Measurements from ENCODE around the gene CLIP2. TPM values are rescaled to one million over a fixed set of nuclear protein-coding genes. Genes with fewer than 3 reads are reported as not detected.

The CLIP2 gene
- total and polyA plus RNA-seq, 2 of the 4 experiments (the other 2 are of a cell fraction) = 18.1 to 20.7 TPM

DNA sequence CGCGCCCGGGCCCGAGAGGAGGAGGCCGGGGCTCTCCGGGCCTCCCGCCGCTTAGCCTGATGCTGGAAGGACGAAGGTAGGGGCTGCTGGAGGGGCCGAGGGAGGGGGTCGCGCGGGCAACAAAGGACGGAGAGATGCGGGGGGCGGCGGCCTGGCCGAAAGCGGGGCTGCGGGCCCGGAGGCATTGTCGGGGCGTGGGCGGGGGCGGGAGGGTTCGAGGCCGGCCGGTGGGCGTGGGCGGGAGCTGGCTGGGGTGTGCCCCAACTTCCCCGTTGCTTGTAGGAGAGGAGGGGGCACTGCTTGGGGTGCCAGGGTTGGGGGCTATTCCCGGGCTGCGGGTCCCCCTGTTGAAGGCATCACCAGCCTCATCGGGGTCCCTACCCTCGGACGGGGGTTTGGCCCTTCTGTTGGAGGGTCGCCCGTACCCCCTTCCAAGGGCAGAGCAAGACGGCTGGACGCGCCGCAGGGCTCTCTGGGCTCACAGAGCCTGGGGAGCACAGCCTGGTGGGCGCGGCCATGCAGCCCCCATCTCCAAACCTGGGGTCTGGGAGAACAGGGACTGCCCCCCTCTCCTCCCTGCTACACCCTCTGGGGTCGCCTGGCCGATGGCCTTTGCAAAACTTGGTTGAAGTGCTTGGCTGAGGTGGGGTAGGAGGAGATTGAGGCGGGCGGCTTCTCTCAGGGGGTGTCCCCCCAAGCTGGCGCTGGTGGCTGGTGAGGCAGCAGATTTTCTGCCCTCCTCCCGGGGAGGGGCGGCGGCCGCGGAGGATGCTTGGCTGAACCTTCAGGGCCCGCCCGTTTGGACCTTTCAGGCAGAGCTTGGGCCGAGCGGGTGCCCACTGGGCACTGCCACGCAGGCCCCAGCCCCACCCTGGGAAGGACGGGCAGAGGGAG, 699 bp downstream of the CLIP2 start:
- Histone ChIP-seq H2BK20ac (ENCODE audit: low read depth, low read length) (no peak overlapping the region), H3K9me3 (ENCODE audit: control insufficient read depth, insufficient read depth, low read length) (no peaks in the 10 kb centered on the region), H2BK15ac (ENCODE audit: low read depth, low read length) (no peak overlapping the region; the same call in 2 of the 3 replicates), H3K9ac (ENCODE audit: low read depth, low read length) (peak overlapping the region; percentile 91), H3K14ac (replicated peaks; ENCODE audit: low read depth, low read length) (peak overlapping the region; percentile 92), H4K20me1 (ENCODE audit: insufficient read depth, low read length) (peaks cover 50% of the 10 kb centered on the region), H3K56ac (ENCODE audit: extremely low read depth, insufficient read depth, low read length) (peak overlapping the region; percentile 77), H3K18ac (ENCODE audit: low read depth, low read length) (peak overlapping the region; percentile 34), H2AK9ac (replicated peaks; ENCODE audit: low read depth, low read length, poor library complexity) (peak overlapping the region; percentile 99), H4K8ac (ENCODE audit: low read depth in 2 of 2, low read length in 2 of 2) (peak overlapping the region in 1 of 2 experiments; percentile 43; a peak in 1 of 4 replicates), H3K4me1 (ENCODE audit: control insufficient read depth, insufficient read depth, low read length) (peaks cover 29% of the 10 kb centered on the region), H2AFZ (replicated peaks; ENCODE audit: low read length, poor library complexity) (peak overlapping the region; percentile 91), H3K4ac (ENCODE audit: low read depth, low read length) (peak overlapping the region; percentile 85), H3K9me1 (ENCODE audit: insufficient read depth, low read length) (peaks cover 27% of the 10 kb centered on the region), H3K36me3 (ENCODE audit: control insufficient read depth, insufficient read depth, low read length) (no peaks in the 10 kb centered on the region), H3K4me3 (ENCODE audit: insufficient read depth, low read depth, low read length) (peak overlapping the region; percentile 96), H4K5ac (ENCODE audit: low read depth, low read length) (peak overlapping the region; percentile 16; the same call in 1 of the 2 replicates), H3K4me2 (ENCODE audit: low read depth, low read length) (peak overlapping the region; percentile 80), H2AK5ac (ENCODE audit: low read depth, low read length) (peak overlapping the region; percentile 89), H3K23ac (ENCODE audit: low read depth, low read length) (peak overlapping the region; percentile 86), H2BK5ac (ENCODE audit: low read depth, low read length, poor library complexity, severe bottlenecking) (peak overlapping the region; percentile 85), H3K27ac (ENCODE audit: insufficient read depth, low read length) (peak overlapping the region; percentile 89), H2BK120ac (ENCODE audit: low read depth, low read length) (peak overlapping the region; percentile 75; the same call in 1 of the 2 replicates), H4K91ac (ENCODE audit: insufficient read depth, low read depth, low read length) (peak overlapping the region; percentile 70), H3K27me3 (ENCODE audit: control insufficient read depth, insufficient read depth, low read length) (no peaks in the 10 kb centered on the region), H3K79me1 (ENCODE audit: low read depth in 1 of 2, low read length in 2 of 2) (peaks cover 0 to 66% of the 10 kb centered on the region in 2 experiments; a peak in 3 of 4 replicates)
- in situ Hi-C loops (cut with MboI; ENCODE audit: low sequenced_read_pairs) = no loop called here
- no peak for DNase-seq
- intact Hi-C loops (cut with micrococcal nuclease) = loop anchor here (2.0 to 5.0 kb wide), 2 partner anchors 35 to 83 kb away; partner anchors contain the start of gene RFC2
- dilution Hi-C loops (cut with HindIII; ENCODE audit: low sequenced_read_pairs, unreplicated experiment) = no loop called here
- no TSS peak for BruUV-seq (replicated peaks)
- ChIA-PET CTCF (interaction anchor here (0.7 kb wide), 1 partner anchor 148 kb away, joined by 4 read pairs; no protein-coding TSS in a partner anchor), POLR2A (ENCODE audit: unreplicated experiment) (no interaction called here)
- TF ChIP-seq RCOR1 (IDR thresholded peaks at IDR 0.05; ENCODE audit: insufficient replicate concordance, low read length) (no peak), NFE2L2 (IDR thresholded peaks at IDR 0.05; ENCODE audit: low read depth, low read length) (no peak), RFX5 (IDR thresholded peaks at IDR 0.05; ENCODE audit: low read depth, low read length) (no peak), RAD21 (IDR thresholded peaks at IDR 0.05; ENCODE audit: low read length) (peak; percentile 3; the same call in 1 of the 2 replicates)
- TF ChIP-seq, protein P1, sequence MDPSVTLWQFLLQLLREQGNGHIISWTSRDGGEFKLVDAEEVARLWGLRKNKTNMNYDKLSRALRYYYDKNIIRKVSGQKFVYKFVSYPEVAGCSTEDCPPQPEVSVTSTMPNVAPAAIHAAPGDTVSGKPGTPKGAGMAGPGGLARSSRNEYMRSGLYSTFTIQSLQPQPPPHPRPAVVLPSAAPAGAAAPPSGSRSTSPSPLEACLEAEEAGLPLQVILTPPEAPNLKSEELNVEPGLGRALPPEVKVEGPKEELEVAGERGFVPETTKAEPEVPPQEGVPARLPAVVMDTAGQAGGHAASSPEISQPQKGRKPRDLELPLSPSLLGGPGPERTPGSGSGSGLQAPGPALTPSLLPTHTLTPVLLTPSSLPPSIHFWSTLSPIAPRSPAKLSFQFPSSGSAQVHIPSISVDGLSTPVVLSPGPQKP (IDR thresholded peaks at IDR 0.05; ENCODE audit: borderline replicate concordance, low read depth, low read length) = no peak
- 1% methylated on average over 23 of the region's 60 CpGs; no CpG with 5 or more reads in 1 of the 2 experiments for WGBS, 2 experiments (ENCODE audit: extremely low coverage in 2 of 2, insufficient read length in 1 of 2)
- ATAC-seq (ENCODE audit: low read depth) = peak; percentile 36
